ENCODE measurements around the gene C10orf95. TPM values are rescaled to one million over a fixed set of nuclear protein-coding genes. Genes with fewer than 3 reads are reported as not detected.

The C10orf95 gene
- total and polyA plus RNA-seq, 10 of the 15 experiments (the other 5 are each of a cell fraction or from before 2014, with no cell fraction given) = 0.06 to 1.1 (median 0.31) TPM

GRCh38 chr10:102420181-102420713 lies 31.1 kb downstream of the C10orf95 start:
- peaks cover 18% of the 10 kb centered on the region for H3K4me1 ChIP-seq (ENCODE audit: control insufficient read depth, insufficient read depth, low read length)
- H3K4me2 ChIP-seq (ENCODE audit: control insufficient read depth, insufficient read depth) = peak overlapping the region; percentile 95
- DNase-seq (ENCODE audit: low read depth, low spot score) = no peak
- peak overlapping the region; percentile 100 for H2AFZ ChIP-seq (ENCODE audit: control insufficient read depth, low read depth, low read length)
- no peak for FAIRE-seq
- CTCF ChIA-PET = interaction anchor here (0.6 to 5.6 kb wide), 12 partner anchors 10 to 190 kb away, joined by 3 to 90 read pairs (median 6); partner anchors contain the start of genes C10orf95, CUEDC2 and NFKB2
- no peaks in the 10 kb centered on the region; a peak in 1 of 4 replicates for H3K27me3 ChIP-seq (replicated peaks in 1 of 2; ENCODE audit: control insufficient read depth in 2 of 2, insufficient read depth in 2 of 2, low read length in 1 of 2)
- POLR2A ChIA-PET = interaction anchor here (0.8 to 4.9 kb wide), 7 partner anchors 10 to 41 kb away, joined by 3 to 35 read pairs (median 12); partner anchors contain the start of genes C10orf95, CUEDC2 and NFKB2
- in situ Hi-C loops (cut with MboI) (no loop called here), intact Hi-C loops (cut with micrococcal nuclease; ENCODE audit: unreplicated experiment) (no loop called here)
- RAD21 ChIA-PET (ENCODE audit: unreplicated experiment) = interaction anchor here (0.8 to 3.8 kb wide), 10 partner anchors 12 to 190 kb away, joined by 3 to 24 read pairs (median 8); partner anchors contain the start of gene CUEDC2
- H3K4me3 ChIP-seq = peak overlapping the region; percentile 98; the same call in 1 of the 2 replicates
- H4K20me1 ChIP-seq (ENCODE audit: control insufficient read depth, insufficient read depth) = peaks cover 2% of the 10 kb centered on the region; the same call in 1 of the 2 replicates
- BruUV-seq (replicated peaks) = no TSS peak
- H3K9ac ChIP-seq (ENCODE audit: control insufficient read depth, insufficient read depth, low read length) = peak overlapping the region; percentile 78
- no peaks in the 10 kb centered on the region for H3K9me3 ChIP-seq (replicated peaks; ENCODE audit: control insufficient read depth, insufficient read depth, low read length)
- no peak for TF ChIP-seq LARP7 (IDR thresholded peaks at IDR 0.05)
- peak; percentile 29; the same call in 1 of the 2 replicates for TF ChIP-seq REST (IDR thresholded peaks at IDR 0.05; ENCODE audit: low read depth, low read length)
- H3K27ac ChIP-seq (ENCODE audit: control insufficient read depth, insufficient read depth) = peak overlapping the region; percentile 85
- H3K79me2 ChIP-seq (ENCODE audit: control insufficient read depth, insufficient read depth, low read length) = peaks cover 7% of the 10 kb centered on the region
- SMC1A ChIA-PET (ENCODE audit: uncharacterized antibody, unreplicated experiment) = interaction anchor here (0.8 to 4.2 kb wide), 10 partner anchors 8 to 222 kb away, joined by 3 to 42 read pairs (median 4); partner anchors contain the start of genes CUEDC2 and NFKB2
- no peak for ATAC-seq
- H3K36me3 ChIP-seq (ENCODE audit: control insufficient read depth in 2 of 2, insufficient read depth in 2 of 2, low read length in 1 of 2) = peaks cover 0 to 5% of the 10 kb centered on the region in 2 experiments; a peak in 2 of 4 replicates
- 1% methylated on average over 21 of the region's 21 CpGs for WGBS (ENCODE audit: insufficient coverage, insufficient replicate concordance, low lambda C conversion rate, missing lambda C conversion rate)
